ENCODE results near the gene SOX1.

Gene SOX1

DNA sequence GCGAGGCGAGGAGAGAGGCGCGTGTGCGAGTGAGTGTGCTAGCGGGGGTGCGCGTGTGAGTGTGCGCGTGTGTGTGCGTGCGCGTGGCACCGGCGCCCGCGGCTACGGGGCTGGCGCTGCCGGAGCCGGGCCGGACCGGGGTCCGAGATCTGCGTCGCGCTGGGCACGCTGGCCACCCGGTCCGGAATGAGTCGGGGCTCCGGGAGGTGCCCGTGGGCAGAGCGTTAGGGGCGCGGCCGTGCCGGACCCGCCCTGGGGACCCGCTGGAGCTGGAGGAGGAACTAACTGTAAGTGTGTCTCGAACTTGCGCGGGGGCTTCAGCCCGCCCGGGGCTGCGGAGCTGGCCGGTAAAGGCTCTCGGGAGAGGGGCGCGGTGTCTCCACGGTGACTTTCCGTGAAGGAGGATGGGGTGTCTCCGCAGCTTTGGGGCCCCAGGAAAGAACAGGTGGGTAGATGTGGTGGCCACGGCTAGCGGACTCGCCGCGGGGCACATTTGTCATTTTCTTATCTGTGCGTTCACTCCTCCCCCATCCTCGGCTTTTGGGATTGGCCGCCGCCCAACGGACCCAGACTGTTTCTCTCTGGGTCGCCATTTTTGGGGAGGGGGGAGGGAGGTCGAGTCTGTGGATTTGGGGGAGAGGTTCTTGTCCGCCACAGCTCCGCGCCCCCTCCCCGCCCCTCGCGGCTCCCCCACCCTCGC, 10.1 kb upstream of the SOX1 start:
- Histone ChIP-seq H3K4me1 (ENCODE audit: insufficient read depth, low read length, severe bottlenecking) (no peaks in the 10 kb centered on the region), H3K9me2 (ENCODE audit: low read depth, low read length) (no peaks in the 10 kb centered on the region)

DNA sequence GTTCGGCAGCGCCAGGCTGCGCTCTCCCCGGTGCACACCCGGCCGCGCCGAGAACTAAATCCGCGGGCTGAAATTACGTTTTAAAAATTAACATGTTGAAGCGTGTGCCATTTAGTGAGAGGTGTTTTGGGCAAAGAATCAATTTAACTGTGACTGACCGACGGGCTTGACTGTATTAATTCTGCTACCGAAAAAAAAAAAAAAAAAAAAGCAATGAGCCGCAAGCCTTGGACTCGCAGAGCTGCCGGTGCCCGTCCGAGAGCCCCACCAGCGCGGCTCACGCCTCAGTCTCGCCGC, 9.6 kb upstream of the SOX1 start:
- Histone ChIP-seq H3K27ac (ENCODE audit: low read depth, low read length, poor library complexity, severe bottlenecking) (no peak overlapping the region), H3K4me1 (ENCODE audit: insufficient read depth, low read length, severe bottlenecking) (no peaks in the 10 kb centered on the region), H3K9ac (ENCODE audit: low read length) (no peak overlapping the region), H3K9me3 (ENCODE audit: low read length) (no peaks in the 10 kb centered on the region), H4K20me1 (ENCODE audit: insufficient read depth, low read length) (no peaks in the 10 kb centered on the region), H3K27me3 (ENCODE audit: insufficient read depth, low read length) (no peaks in the 10 kb centered on the region), H3K79me2 (ENCODE audit: insufficient read depth, low read length) (no peaks in the 10 kb centered on the region), H3K9me2 (ENCODE audit: low read depth, low read length) (no peaks in the 10 kb centered on the region), H3K36me3 (ENCODE audit: insufficient read depth, low read length) (no peaks in the 10 kb centered on the region), H3F3A (ENCODE audit: insufficient read depth, low read length) (no peaks in the 10 kb centered on the region), H3K4me2 (ENCODE audit: low read length) (no peak overlapping the region), H2AFZ (ENCODE audit: low read length) (no peak overlapping the region), H3K4me3 (ENCODE audit: low read depth, low read length, poor library complexity, severe bottlenecking) (no peak overlapping the region)
- TF ChIP-seq EZH2 (IDR thresholded peaks at IDR 0.05; ENCODE audit: borderline replicate concordance, low read length) = no peak
- TF ChIP-seq, protein P1, sequence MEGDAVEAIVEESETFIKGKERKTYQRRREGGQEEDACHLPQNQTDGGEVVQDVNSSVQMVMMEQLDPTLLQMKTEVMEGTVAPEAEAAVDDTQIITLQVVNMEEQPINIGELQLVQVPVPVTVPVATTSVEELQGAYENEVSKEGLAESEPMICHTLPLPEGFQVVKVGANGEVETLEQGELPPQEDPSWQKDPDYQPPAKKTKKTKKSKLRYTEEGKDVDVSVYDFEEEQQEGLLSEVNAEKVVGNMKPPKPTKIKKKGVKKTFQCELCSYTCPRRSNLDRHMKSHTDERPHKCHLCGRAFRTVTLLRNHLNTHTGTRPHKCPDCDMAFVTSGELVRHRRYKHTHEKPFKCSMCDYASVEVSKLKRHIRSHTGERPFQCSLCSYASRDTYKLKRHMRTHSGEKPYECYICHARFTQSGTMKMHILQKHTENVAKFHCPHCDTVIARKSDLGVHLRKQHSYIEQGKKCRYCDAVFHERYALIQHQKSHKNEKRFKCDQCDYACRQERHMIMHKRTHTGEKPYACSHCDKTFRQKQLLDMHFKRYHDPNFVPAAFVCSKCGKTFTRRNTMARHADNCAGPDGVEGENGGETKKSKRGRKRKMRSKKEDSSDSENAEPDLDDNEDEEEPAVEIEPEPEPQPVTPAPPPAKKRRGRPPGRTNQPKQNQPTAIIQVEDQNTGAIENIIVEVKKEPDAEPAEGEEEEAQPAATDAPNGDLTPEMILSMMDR (IDR thresholded peaks at IDR 0.05; ENCODE audit: low read length) = no peak

More for the DNA sequence above, 10.1 kb upstream of the SOX1 start:
- no peak overlapping the region for H3K27ac ChIP-seq (ENCODE audit: low read depth, low read length, poor library complexity, severe bottlenecking)
- no peak overlapping the region for H3K4me2 ChIP-seq (ENCODE audit: low read length)
- no peaks in the 10 kb centered on the region for H4K20me1 ChIP-seq (ENCODE audit: insufficient read depth, low read length)
- no peak for TF ChIP-seq EZH2 (IDR thresholded peaks at IDR 0.05; ENCODE audit: borderline replicate concordance, low read length)
- TF ChIP-seq, protein P1 (IDR thresholded peaks at IDR 0.05; ENCODE audit: low read length) = no peak
- no peak overlapping the region for H3K4me3 ChIP-seq (ENCODE audit: low read depth, low read length, poor library complexity, severe bottlenecking)
- H3K9ac ChIP-seq (ENCODE audit: low read length) = no peak overlapping the region
- no peaks in the 10 kb centered on the region for H3K9me3 ChIP-seq (ENCODE audit: low read length)
- H3K36me3 ChIP-seq (ENCODE audit: insufficient read depth, low read length) = no peaks in the 10 kb centered on the region
- no peaks in the 10 kb centered on the region for H3K79me2 ChIP-seq (ENCODE audit: insufficient read depth, low read length)
- no peaks in the 10 kb centered on the region for H3F3A ChIP-seq (ENCODE audit: insufficient read depth, low read length)
- H3K27me3 ChIP-seq (ENCODE audit: insufficient read depth, low read length) = no peaks in the 10 kb centered on the region
- no peak overlapping the region for H2AFZ ChIP-seq (ENCODE audit: low read length)

- H3K4me2 ChIP-seq (ENCODE audit: low read length) = no peak overlapping the region
- TF ChIP-seq EZH2 (IDR thresholded peaks at IDR 0.05; ENCODE audit: borderline replicate concordance, low read length) = no peak
- TF ChIP-seq, protein P1 (IDR thresholded peaks at IDR 0.05; ENCODE audit: low read length) = no peak
- no peaks in the 10 kb centered on the region for H3K9me3 ChIP-seq (ENCODE audit: low read length)
- H3K27me3 ChIP-seq (ENCODE audit: insufficient read depth, low read length) = no peaks in the 10 kb centered on the region
- H4K20me1 ChIP-seq (ENCODE audit: insufficient read depth, low read length) = no peaks in the 10 kb centered on the region
- H3F3A ChIP-seq (ENCODE audit: insufficient read depth, low read length) = no peaks in the 10 kb centered on the region
- H3K9me2 ChIP-seq (ENCODE audit: low read depth, low read length) = no peaks in the 10 kb centered on the region
- no peak overlapping the region for H2AFZ ChIP-seq (ENCODE audit: low read length)
- no peak overlapping the region for H3K27ac ChIP-seq (ENCODE audit: low read depth, low read length, poor library complexity, severe bottlenecking)
- no peaks in the 10 kb centered on the region for H3K36me3 ChIP-seq (ENCODE audit: insufficient read depth, low read length)
- H3K4me1 ChIP-seq (ENCODE audit: insufficient read depth, low read length, severe bottlenecking) = no peaks in the 10 kb centered on the region
- no peaks in the 10 kb centered on the region for H3K79me2 ChIP-seq (ENCODE audit: insufficient read depth, low read length)
- H3K4me3 ChIP-seq (ENCODE audit: low read depth, low read length, poor library complexity, severe bottlenecking) = no peak overlapping the region
- no peak overlapping the region for H3K9ac ChIP-seq (ENCODE audit: low read length)
These were observed 9.0 kb upstream of the SOX1 start for GRCh38 chr13:112057736-112058518.
